Measurements from ENCODE around the gene GABRD. TPM values are rescaled to one million over a fixed set of nuclear protein-coding genes. Genes with fewer than 3 reads are reported as not detected.

The GABRD gene
- total and polyA plus RNA-seq, 2 of the 13 experiments (the other 11 are each of a cell fraction or from before 2014, with no cell fraction given) = not detected

- no peak for TF ChIP-seq ZNF446 (CRISPR knock-in tag; IDR thresholded peaks at IDR 0.05)
- TF ChIP-seq, protein P1, sequence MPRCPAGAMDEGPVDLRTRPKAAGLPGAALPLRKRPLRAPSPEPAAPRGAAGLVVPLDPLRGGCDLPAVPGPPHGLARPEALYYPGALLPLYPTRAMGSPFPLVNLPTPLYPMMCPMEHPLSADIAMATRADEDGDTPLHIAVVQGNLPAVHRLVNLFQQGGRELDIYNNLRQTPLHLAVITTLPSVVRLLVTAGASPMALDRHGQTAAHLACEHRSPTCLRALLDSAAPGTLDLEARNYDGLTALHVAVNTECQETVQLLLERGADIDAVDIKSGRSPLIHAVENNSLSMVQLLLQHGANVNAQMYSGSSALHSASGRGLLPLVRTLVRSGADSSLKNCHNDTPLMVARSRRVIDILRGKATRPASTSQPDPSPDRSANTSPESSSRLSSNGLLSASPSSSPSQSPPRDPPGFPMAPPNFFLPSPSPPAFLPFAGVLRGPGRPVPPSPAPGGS (CRISPR knock-in tag; IDR thresholded peaks at IDR 0.05) = no peak
- TF ChIP-seq, protein P2, sequence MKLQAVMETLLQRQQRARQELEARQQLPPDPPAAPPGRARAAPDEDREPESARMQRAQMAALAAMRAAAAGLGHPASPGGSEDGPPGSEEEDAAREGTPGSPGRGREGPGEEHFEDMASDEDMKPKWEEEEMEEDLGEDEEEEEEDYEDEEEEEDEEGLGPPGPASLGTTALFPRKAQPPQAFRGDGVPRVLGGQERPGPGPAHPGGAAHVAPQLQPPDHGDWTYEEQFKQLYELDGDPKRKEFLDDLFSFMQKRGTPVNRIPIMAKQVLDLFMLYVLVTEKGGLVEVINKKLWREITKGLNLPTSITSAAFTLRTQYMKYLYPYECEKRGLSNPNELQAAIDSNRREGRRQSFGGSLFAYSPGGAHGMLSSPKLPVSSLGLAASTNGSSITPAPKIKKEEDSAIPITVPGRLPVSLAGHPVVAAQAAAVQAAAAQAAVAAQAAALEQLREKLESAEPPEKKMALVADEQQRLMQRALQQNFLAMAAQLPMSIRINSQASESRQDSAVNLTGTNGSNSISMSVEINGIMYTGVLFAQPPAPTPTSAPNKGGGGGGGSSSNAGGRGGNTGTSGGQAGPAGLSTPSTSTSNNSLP (IDR thresholded peaks at IDR 0.05; ENCODE audit: low read depth, low read length) = no peak
- TF ChIP-seq, protein P3, sequence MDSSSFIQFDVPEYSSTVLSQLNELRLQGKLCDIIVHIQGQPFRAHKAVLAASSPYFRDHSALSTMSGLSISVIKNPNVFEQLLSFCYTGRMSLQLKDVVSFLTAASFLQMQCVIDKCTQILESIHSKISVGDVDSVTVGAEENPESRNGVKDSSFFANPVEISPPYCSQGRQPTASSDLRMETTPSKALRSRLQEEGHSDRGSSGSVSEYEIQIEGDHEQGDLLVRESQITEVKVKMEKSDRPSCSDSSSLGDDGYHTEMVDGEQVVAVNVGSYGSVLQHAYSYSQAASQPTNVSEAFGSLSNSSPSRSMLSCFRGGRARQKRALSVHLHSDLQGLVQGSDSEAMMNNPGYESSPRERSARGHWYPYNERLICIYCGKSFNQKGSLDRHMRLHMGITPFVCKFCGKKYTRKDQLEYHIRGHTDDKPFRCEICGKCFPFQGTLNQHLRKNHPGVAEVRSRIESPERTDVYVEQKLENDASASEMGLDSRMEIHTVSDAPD (CRISPR knock-in tag; IDR thresholded peaks at IDR 0.05) = no peak
- TF ChIP-seq ZNF136 (CRISPR knock-in tag; IDR thresholded peaks at IDR 0.05; ENCODE audit: low read depth) = no peak
- no peak for TF ChIP-seq ZNF24 (IDR thresholded peaks at IDR 0.05)
- no peak for TF ChIP-seq ZBTB8A (CRISPR knock-in tag; IDR thresholded peaks at IDR 0.05; ENCODE audit: borderline replicate concordance, low read depth)
- no peak for TF ChIP-seq DDIT3 (CRISPR knock-in tag; IDR thresholded peaks at IDR 0.05)
- no peak for TF ChIP-seq NCOA5 (CRISPR knock-in tag; IDR thresholded peaks at IDR 0.05)
- no peak for TF ChIP-seq KLF12 (CRISPR knock-in tag; IDR thresholded peaks at IDR 0.05; ENCODE audit: borderline replicate concordance)
Observed at GRCh38 chr1:2028870-2029560, 9.9 kb downstream of the GABRD start (continued).

Data from HepG2 (cell line).